ENCODE results near the gene SUSD2.
A peak's percentile ranks its signal among the peaks of the same experiment; 100 is the strongest.
"Not testable (repeated sequence)": the region's sequence is repeated elsewhere in the genome, so short reads cannot be mapped to it uniquely, and the experiment has no call there.

Gene SUSD2, protein sequence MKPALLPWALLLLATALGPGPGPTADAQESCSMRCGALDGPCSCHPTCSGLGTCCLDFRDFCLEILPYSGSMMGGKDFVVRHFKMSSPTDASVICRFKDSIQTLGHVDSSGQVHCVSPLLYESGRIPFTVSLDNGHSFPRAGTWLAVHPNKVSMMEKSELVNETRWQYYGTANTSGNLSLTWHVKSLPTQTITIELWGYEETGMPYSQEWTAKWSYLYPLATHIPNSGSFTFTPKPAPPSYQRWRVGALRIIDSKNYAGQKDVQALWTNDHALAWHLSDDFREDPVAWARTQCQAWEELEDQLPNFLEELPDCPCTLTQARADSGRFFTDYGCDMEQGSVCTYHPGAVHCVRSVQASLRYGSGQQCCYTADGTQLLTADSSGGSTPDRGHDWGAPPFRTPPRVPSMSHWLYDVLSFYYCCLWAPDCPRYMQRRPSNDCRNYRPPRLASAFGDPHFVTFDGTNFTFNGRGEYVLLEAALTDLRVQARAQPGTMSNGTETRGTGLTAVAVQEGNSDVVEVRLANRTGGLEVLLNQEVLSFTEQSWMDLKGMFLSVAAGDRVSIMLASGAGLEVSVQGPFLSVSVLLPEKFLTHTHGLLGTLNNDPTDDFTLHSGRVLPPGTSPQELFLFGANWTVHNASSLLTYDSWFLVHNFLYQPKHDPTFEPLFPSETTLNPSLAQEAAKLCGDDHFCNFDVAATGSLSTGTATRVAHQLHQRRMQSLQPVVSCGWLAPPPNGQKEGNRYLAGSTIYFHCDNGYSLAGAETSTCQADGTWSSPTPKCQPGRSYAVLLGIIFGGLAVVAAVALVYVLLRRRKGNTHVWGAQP

DNA sequence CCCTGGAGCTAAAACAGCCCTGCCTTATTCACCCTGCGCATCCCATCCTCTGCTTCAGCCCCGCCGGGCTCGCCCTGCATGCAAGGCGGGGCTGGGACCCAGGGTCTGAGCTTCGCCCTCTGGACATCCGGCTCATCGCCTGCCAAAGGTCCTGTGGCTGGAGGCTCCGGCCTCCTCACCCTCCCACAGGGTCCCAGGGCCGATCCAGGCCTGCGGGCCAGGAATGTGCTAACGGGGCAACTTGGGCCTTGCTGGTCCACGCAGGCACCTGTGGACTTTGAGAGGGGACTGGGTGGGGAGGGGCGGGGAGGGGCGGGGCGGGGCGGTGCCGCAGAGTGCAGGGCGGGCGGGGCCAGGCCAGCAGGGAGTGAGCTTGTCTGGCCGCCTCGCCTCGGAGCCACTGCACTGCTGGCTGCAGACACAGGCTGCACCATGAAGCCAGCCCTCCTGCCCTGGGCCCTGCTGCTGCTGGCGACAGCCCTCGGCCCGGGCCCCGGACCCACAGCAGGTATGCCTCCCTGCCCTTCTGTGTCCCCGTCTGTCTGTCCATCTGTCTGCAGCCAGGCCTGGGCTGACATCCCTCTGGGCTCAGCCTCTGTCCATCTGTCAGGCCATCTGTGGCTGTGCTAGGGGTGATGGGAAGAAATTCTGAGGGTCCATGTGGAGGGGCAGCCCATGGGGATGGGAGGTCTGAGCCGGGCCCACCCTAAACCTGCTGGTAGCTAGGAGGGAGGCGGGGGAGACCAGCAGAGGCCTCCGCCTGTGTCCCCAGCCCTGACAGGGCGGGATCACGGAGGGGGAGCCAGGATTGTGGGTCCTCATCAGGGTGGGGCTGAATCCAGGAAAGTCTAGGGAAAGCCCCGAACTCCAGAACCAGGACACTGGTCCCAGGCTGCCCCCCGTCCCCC lies at the start of gene SUSD2:
Gene SUSD2 (plus strand): TSS at position 400 of the 908 bp plus-strand sequence. CDS start 33 bp downstream, at position 433.
- no peak for DNase-seq (ENCODE audit: extremely low read depth, low read depth)
- TF ChIP-seq, protein P1, sequence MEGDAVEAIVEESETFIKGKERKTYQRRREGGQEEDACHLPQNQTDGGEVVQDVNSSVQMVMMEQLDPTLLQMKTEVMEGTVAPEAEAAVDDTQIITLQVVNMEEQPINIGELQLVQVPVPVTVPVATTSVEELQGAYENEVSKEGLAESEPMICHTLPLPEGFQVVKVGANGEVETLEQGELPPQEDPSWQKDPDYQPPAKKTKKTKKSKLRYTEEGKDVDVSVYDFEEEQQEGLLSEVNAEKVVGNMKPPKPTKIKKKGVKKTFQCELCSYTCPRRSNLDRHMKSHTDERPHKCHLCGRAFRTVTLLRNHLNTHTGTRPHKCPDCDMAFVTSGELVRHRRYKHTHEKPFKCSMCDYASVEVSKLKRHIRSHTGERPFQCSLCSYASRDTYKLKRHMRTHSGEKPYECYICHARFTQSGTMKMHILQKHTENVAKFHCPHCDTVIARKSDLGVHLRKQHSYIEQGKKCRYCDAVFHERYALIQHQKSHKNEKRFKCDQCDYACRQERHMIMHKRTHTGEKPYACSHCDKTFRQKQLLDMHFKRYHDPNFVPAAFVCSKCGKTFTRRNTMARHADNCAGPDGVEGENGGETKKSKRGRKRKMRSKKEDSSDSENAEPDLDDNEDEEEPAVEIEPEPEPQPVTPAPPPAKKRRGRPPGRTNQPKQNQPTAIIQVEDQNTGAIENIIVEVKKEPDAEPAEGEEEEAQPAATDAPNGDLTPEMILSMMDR (IDR thresholded peaks at IDR 0.05; ENCODE audit: low read depth, low read length): no peak

DNA sequence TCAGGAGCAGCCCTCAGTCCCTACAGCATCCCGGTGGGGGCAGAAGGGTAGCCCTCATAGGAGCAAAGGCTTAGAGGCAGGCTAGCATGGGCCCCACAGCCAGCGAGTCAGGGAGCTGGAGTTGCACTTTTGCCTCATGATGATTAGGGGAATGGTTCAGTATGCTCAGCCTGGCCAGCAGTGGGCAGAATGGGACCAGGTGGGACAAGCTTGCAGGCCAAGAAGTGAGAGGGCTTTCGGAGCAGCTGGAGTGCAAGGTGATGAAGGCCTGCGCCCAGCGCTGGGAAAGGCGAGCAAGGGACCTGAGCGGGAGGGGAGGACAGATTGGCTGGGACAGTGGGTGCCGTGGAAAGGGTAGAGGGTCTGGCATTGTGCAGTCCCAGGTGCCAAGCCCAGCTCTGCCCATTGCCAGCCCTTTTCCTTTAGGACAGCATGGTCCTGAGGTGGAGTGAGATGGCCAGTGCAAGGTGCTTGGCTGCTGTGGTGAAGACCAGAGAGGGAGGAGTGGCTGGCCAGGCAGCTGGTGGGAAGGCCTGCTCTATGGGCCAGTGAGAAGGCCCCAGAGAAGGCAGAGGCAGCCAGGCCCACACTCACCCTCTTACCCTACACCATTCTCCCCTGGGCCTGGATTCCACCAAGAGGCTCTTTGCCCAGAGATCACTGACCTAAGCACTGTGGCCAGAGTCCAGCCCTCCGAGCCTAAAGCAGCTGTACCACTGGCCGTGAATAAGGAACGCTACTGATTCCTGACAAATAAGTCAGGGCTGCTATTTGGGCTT lies 47.9 kb upstream of the SUSD2 start:
- TF ChIP-seq, protein P1 (IDR thresholded peaks at IDR 0.05; ENCODE audit: low read depth, low read length): peak; percentile 27
- DNase-seq (ENCODE audit: extremely low read depth, low read depth): no peak

DNA sequence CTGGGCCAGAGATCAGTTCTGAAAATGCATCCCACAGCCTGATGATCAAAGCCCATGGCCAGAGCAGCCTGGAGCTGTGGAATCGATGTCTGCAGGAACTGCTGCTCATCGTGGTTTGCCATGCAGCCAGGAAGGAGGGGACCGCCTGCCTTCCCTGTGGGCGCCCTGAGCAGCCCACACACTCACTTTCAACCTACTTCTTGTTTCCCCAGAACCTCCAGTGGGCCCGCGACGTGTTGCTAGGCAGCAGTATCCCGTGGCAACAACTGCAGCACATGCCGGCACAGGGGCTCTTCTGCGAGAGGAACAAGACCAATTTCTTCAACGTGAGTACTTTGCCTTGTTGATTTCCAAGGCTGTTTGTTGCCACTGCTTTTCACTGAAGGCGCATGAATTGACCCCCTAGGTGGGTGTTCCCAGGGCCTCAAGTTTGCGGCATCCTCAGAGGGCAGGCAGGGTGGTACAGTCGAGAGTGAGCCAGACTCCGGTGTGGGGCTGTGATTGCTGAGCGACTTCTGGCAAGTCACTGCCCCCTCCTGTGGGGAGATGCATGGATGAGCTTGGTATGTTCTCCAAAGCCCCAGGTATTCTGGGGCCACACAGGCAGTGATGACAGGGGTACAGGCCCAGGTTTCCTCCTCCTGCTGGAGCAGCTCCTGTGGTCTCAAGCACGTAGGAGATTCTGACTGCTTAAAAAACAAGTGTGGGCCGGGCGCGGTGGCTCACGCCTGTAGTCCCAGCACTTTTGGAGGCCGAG lies 47.0 kb upstream of the SUSD2 start:
- TF ChIP-seq, protein P1 (IDR thresholded peaks at IDR 0.05; ENCODE audit: low read depth, low read length): no peak
- DNase-seq (ENCODE audit: extremely low read depth, low read depth): no peak

DNA sequence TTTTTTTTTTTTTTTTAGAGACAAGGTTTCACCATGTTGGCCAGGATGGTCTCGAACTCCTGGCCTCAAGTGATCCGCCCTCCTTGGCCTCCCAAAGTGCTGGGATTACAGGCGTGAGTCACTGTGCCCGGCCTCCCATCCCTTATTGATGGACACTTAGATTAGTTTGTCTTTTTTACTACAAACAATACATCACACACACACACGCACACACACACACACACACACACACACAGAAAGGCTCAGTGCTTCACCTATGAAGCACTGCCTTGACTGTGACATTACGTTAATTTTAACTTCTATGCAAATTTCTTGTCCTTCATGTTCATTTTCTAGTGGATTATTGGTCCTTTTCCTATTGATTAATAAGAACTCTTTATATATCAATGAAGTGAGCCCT lies 44.8 kb upstream of the SUSD2 start:
- not testable (repeated sequence) for DNase-seq (ENCODE audit: extremely low read depth, low read depth)

DNA sequence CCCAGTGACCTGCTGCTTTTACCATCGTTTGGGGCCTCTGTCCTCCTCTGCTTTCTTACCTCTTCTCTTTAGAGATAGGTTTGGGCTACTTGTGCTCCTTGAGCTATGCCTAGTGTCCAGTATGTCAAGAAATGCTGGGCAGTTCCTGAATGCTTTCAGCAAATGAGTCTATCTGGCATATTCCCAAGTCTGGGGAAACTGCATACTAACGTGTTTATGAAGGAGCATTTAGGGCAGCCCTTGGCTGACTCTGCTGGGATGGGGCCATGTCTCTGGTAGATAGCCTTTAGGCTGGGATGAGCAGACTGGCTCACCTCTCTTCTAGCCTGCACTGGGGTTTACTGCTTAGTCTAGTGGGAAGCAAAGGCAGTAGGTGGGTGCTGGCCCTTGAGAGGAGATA lies 43.7 kb upstream of the SUSD2 start:
- TF ChIP-seq, protein P1 (IDR thresholded peaks at IDR 0.05; ENCODE audit: low read depth, low read length): no peak
- peak; percentile 54 for DNase-seq (ENCODE audit: extremely low read depth, low read depth)

DNA sequence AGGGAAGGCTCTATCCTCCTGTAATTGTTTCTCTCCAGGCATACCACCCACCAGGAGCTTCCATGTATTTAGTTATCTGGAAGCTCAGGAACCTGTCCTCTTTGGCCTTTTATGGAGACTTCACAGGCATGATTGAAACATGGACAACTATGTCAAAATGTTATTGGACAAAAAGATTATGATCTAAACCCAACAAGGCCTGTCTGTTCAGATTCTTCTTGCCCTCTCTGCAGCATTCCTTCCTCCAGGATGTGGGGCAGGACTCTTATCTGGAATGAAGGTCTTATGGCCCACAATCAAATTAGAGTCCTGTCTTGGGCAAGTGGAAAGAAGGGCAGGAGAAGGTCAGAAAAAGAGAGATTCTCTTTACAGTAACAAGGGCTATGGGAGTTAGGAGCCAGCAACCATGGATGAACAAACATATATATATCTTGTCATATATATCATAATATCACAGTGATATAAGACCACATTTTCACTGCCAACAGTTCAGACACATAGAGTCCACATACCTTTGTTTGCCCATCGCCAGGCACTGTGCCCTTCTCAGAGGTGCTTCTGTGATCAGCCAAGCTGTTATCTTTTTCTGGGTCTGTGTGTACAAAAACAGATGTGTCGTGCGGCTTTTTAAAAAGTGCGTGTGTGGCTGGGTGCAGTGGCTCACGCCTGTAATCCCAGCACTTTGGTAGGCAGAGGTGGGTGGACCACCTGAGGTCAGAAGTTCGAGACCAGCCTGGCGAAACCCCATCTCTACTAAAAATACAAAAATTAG lies 42.5 kb upstream of the SUSD2 start:
- DNase-seq (ENCODE audit: extremely low read depth, low read depth): no peak
- TF ChIP-seq, protein P1 (IDR thresholded peaks at IDR 0.05; ENCODE audit: low read depth, low read length): no peak

Data from AG09319 (cell line).